DOHH2 (cell line): ENCODE results near the gene ZNF280D.

Source experiments
- H3F3A ChIP-seq: fragments of 200-600 bp; sonication (generic), shearing (Covaris generic); 2 replicates; pipeline ENCODE4 v1.6.0; 2016; ENCODE audit warnings: antibody characterized with exemption, mild to moderate bottlenecking; ENCODE audit not compliant: control insufficient read depth, insufficient read depth
- H3K27ac ChIP-seq: fragments of 200-600 bp; sonication (generic); 2 replicates; pipeline ENCODE4 v1.5.1; 2014; ENCODE audit warnings: low read depth, mild to moderate bottlenecking, low read length, moderate library complexity
- H3K27me3 ChIP-seq: fragments of 200-600 bp; sonication (generic); 2 replicates; pipeline ENCODE4 v1.6.1; 2014; ENCODE audit warnings: mild to moderate bottlenecking, low read length, mixed read lengths; ENCODE audit not compliant: control insufficient read depth
- H3K36me3 ChIP-seq: fragments of 200-600 bp; sonication (generic); 2 replicates; pipeline ENCODE4 v1.6.1; 2014; ENCODE audit warnings: mild to moderate bottlenecking, low read length, moderate library complexity, mixed read lengths; ENCODE audit not compliant: control insufficient read depth
- H3K4me1 ChIP-seq: fragments of 200-600 bp; sonication (generic); 2 replicates; pipeline ENCODE4 v1.6.1; 2014; ENCODE audit warnings: mild to moderate bottlenecking, low read length, mixed read lengths; ENCODE audit not compliant: control insufficient read depth
- H3K4me2 ChIP-seq: fragments of 200-600 bp; sonication (generic); 2 replicates; pipeline ENCODE4 v1.6.0; 2014; ENCODE audit warnings: mild to moderate bottlenecking, low read length, moderate library complexity
- H3K4me3 ChIP-seq: fragments of 200-600 bp; sonication (generic); 2 replicates; pipeline ENCODE4 v1.5.1; 2014; ENCODE audit warnings: mild to moderate bottlenecking, low read length, mixed read lengths
- H3K79me2 ChIP-seq: fragments of 200-600 bp; sonication (generic); 2 replicates; pipeline ENCODE4 v1.6.1; 2014; ENCODE audit warnings: mild to moderate bottlenecking, low read length, mixed read lengths; ENCODE audit not compliant: control insufficient read depth
- H3K9me2 ChIP-seq: fragments of 200-600 bp; sonication (generic); replicated peaks from 2 replicates; pipeline ENCODE4 v1.6.1; 2014; ENCODE audit warnings: mild to moderate bottlenecking, low read length, mixed read lengths; ENCODE audit not compliant: control insufficient read depth
- H3K9me3 ChIP-seq: fragments of 200-600 bp; sonication (generic); 2 replicates; pipeline ENCODE4 v1.6.1; 2014; ENCODE audit warnings: antibody characterized with exemption, low read length, mixed read lengths; ENCODE audit not compliant: control insufficient read depth, insufficient read depth
- H4K20me1 ChIP-seq: fragments of 200-600 bp; sonication (generic); 2 replicates; pipeline ENCODE4 v1.6.0; 2014; ENCODE audit warnings: low read depth, mild to moderate bottlenecking, antibody characterized with exemption, low read length, moderate library complexity; ENCODE audit not compliant: control insufficient read depth, insufficient read depth
- CTCF ChIP-seq: fragments of 200-600 bp; sonication (generic); IDR thresholded peaks from one replicate; pipeline ENCODE4 v1.5.1; 2014; ENCODE audit warnings: antibody characterized with exemption, mild to moderate bottlenecking, low read depth, low read length; ENCODE audit not compliant: poor library complexity, severe bottlenecking
- EZH2phosphoT487 ChIP-seq: fragments of 200-600 bp; sonication (generic); IDR thresholded peaks from 2 replicates; pipeline ENCODE4 v1.6.1; 2017; ENCODE audit warnings: borderline replicate concordance, mild to moderate bottlenecking, antibody characterized with exemption, low read length, moderate library complexity, mixed read lengths

ZNF280D gene

GRCh38 chr15:56698270-56698669 lies 35.0 kb downstream of the ZNF280D start:
- TF ChIP-seq EZH2phosphoT487 (no peak), CTCF (no peak)

GRCh38 chr15:56693761-56694160 lies 39.5 kb downstream of the ZNF280D start:
- no peaks in the 10 kb centered on the region for H3K79me2 ChIP-seq
- no peaks in the 10 kb centered on the region for H3K9me3 ChIP-seq
- H3K9me2 ChIP-seq = no peaks in the 10 kb centered on the region
- H3K36me3 ChIP-seq = peaks cover 10% of the 10 kb centered on the region
- no peak overlapping the region for H3K4me3 ChIP-seq
- no peak for TF ChIP-seq EZH2phosphoT487
- H3F3A ChIP-seq = no peaks in the 10 kb centered on the region; the same call in 1 of the 2 replicates
- H3K27ac ChIP-seq = no peak overlapping the region
- no peaks in the 10 kb centered on the region for H3K27me3 ChIP-seq
- H3K4me2 ChIP-seq = no peak overlapping the region
- no peaks in the 10 kb centered on the region for H4K20me1 ChIP-seq
- no peaks in the 10 kb centered on the region for H3K4me1 ChIP-seq

More at GRCh38 chr15:56698270-56698669, 35.0 kb downstream of the ZNF280D start:
- Histone ChIP-seq H3K4me3 (no peak overlapping the region), H3K27ac (no peak overlapping the region), H3K79me2 (no peaks in the 10 kb centered on the region), H3K9me3 (no peaks in the 10 kb centered on the region), H3K4me2 (no peak overlapping the region), H4K20me1 (no peaks in the 10 kb centered on the region), H3K9me2 (no peaks in the 10 kb centered on the region), H3K27me3 (no peaks in the 10 kb centered on the region), H3K4me1 (no peaks in the 10 kb centered on the region), H3F3A (no peaks in the 10 kb centered on the region), H3K36me3 (peaks cover 41% of the 10 kb centered on the region)

DNA sequence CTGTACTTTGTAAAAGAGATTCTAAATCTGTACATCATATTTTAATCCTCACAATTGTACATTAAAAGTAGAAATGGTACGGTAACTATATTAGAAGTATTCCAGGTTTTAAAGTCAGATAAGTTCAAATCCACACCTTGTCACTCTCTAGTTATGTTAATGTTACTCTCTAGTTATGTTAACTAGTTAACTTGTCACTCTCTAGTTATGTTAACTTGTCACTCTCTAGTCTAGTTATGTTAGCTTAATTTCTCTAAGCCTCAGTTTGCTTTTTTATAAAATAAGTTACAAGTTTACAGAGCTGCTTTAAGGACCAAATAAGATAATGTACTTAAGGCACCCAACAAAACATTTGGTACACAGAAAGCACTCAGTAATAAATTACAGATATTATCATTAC lies 42.6 kb downstream of the ZNF280D start:
- no peaks in the 10 kb centered on the region for H3K36me3 ChIP-seq
- H4K20me1 ChIP-seq = no peaks in the 10 kb centered on the region
- H3F3A ChIP-seq = no peaks in the 10 kb centered on the region; the same call in 1 of the 2 replicates

GRCh38 chr15:56683908-56684307 lies 49.4 kb downstream of the ZNF280D start:
- Histone ChIP-seq H3K4me3 (no peak overlapping the region), H3K4me1 (peaks cover 9% of the 10 kb centered on the region)
- no peak for TF ChIP-seq CTCF
- TF ChIP-seq EZH2phosphoT487 = no peak

More for the DNA sequence above, 42.6 kb downstream of the ZNF280D start:
- H3K79me2 ChIP-seq = no peaks in the 10 kb centered on the region
- H3K4me3 ChIP-seq = no peak overlapping the region
- no peak overlapping the region for H3K4me2 ChIP-seq
- H3K9me3 ChIP-seq = no peaks in the 10 kb centered on the region
- no peaks in the 10 kb centered on the region for H3K9me2 ChIP-seq
- H3K27ac ChIP-seq = no peak overlapping the region
- H3K27me3 ChIP-seq = no peaks in the 10 kb centered on the region
- peaks cover 2% of the 10 kb centered on the region for H3K4me1 ChIP-seq
- TF ChIP-seq EZH2phosphoT487 (no peak), CTCF (no peak)

More at GRCh38 chr15:56683908-56684307, 49.4 kb downstream of the ZNF280D start:
- Histone ChIP-seq H3K4me2 (no peak overlapping the region), H3F3A (no peaks in the 10 kb centered on the region), H3K9me3 (no peaks in the 10 kb centered on the region), H4K20me1 (no peaks in the 10 kb centered on the region), H3K79me2 (no peaks in the 10 kb centered on the region), H3K27me3 (no peaks in the 10 kb centered on the region), H3K27ac (no peak overlapping the region), H3K36me3 (no peaks in the 10 kb centered on the region), H3K9me2 (no peaks in the 10 kb centered on the region)
